RWPE1 (cell line): ENCODE data around the gene AATK.

Experiments
- CTCF ChIA-PET: fragments of 350-600 bp; sonication (Branson Sonifier 250); formaldehyde crosslinking; extraction: SDS; loops from one replicate; lab custom pipeline; 2021; lab: Yijun Ruan, JAX
- POLR2A ChIA-PET: fragments of 400-600 bp; formaldehyde crosslinking; extraction: SDS; loops from one replicate; lab custom pipeline; 2020; ENCODE audit warnings: antibody characterized with exemption; ENCODE audit not compliant: low non-redundant PET; lab: Yijun Ruan, JAX
- DNase-seq: peaks from one replicate; pipeline ENCODE4 v3.0.0; 2012; ENCODE audit warnings: low spot score
- H3K27ac ChIP-seq: fragments of 450-650 bp; 2 replicates; pipeline ENCODE4 v1.5.1; 2017
- CTCF ChIP-seq: fragments of 450-650 bp; conservative IDR thresholded peaks from 2 replicates; pipeline ENCODE4 v1.5.1; 2017; ENCODE audit warnings: low read depth, mild to moderate bottlenecking

Gene AATK

DNA sequence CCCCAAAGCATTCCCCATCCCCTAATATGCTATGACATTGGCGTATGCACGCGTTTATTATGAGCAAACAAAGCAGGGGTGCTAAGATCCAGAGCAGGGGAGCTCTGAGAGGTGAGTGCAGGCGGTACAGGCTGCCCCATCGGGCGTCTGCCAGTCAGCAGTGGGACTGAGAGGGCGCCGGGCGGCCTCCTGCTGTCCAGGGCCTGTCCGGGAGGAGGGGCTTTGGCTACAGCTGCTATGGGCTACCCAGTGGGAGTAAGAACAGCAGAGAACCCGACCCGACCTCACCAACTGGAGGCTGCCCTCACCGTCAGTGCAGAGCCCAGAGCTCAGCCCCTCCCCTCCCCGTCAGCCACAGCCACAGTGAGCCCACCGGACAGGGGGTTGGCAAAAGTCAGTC lies 18.5 kb upstream of the AATK start:
- ChIA-PET CTCF (no interaction called here), POLR2A (no interaction called here)
- no peak overlapping the region for H3K27ac ChIP-seq
- DNase-seq, result no peak
- no peak for TF ChIP-seq CTCF

GRCh38 chr17:81183807-81184206 lies 17.8 kb upstream of the AATK start:
- DNase-seq, result no peak
- TF ChIP-seq CTCF, result no peak
- CTCF ChIA-PET, result no interaction called here
- POLR2A ChIA-PET, result no interaction called here
- H3K27ac ChIP-seq, result no peak overlapping the region

- ChIA-PET CTCF (no interaction called here), POLR2A (no interaction called here)
- H3K27ac ChIP-seq, result no peak overlapping the region
- DNase-seq, result no peak
- no peak for TF ChIP-seq CTCF
Observed at GRCh38 chr17:81183316-81183715, 17.3 kb upstream of the AATK start.

GRCh38 chr17:81182596-81182995 lies 16.6 kb upstream of the AATK start:
- DNase-seq, result no peak
- no peak for TF ChIP-seq CTCF
- ChIA-PET CTCF (no interaction called here), POLR2A (no interaction called here)
- no peak overlapping the region for H3K27ac ChIP-seq

DNA sequence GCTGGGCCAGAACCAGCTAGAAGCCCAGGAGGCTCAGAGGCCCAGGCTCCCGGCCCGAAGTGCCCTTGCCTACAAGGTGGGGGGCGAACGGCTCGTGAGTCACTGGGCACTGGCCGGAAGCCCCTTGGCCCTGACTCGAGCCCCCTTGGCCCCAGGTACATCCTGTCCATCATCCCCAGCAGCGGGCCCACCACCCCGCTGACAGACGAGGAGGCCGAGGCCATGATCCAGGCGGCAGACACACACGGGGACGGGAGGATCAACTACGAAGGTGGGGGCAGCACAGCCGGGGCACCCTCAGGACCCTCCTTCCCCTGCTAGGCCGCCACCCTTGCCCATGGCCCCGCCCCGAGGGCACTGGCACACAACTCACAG lies 15.8 kb upstream of the AATK start:
- TF ChIP-seq CTCF, result no peak

GRCh38 chr17:81180836-81181810 lies 15.1 kb upstream of the AATK start:
- ChIA-PET CTCF (no interaction called here), POLR2A (no interaction called here)
- no peak for DNase-seq
- TF ChIP-seq CTCF, result no peak
- H3K27ac ChIP-seq, result no peak overlapping the region

More for the DNA sequence above, 15.8 kb upstream of the AATK start:
- no peak for DNase-seq
- ChIA-PET POLR2A (no interaction called here), CTCF (no interaction called here)
- H3K27ac ChIP-seq, result no peak overlapping the region
